Measurements from ENCODE around the gene BTBD16. TPM values are rescaled to one million over a fixed set of nuclear protein-coding genes. Genes with fewer than 3 reads are reported as not detected.
A peak's percentile ranks its signal among the peaks of the same experiment; 100 is the strongest.

The BTBD16 gene
- total RNA-seq, 2 experiments from 2014 or later: not detected

DNA sequence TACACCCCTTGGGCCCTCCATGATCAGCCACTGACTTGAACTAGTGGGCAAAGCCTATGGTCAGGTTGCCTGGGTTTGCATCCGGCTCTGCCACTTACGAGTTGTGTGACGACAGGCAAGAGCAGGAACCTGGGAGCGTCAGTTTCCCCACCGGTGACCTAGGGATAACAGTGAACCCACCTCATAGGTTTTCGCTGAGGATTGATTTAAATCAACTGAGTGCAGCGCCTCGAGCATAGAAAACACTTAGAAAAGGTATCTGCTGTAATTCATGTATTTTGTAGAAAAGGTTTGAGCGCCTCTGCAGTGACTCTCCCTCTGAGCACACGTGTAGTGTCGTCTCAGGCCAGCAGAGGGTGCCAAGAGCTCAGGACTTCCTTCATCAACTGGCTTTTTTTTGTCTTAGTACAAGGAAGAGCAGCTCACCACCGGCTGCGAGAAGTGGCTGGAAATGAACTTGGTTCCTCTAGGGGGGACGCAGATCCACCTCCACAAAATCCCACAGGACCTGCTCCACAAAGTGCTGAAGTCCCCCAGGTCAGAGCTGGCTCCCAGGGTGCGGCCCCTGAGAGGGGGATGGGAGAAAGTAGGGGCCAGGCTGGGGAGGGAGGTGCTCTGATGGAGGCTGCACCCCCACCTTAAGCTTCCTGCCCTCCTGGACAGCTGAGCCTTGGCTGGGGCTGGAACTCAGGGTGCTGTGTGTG is 27.7 kb downstream of the BTBD16 start:
- peak overlapping the region; percentile 55 for H3K27ac Mint-ChIP-seq
- H3K4me3 Mint-ChIP-seq: peak overlapping the region; percentile 60
- H3K4me1 Mint-ChIP-seq: peaks cover 13% of the 10 kb centered on the region
- H3K9me3 Mint-ChIP-seq: no peaks in the 10 kb centered on the region
- peak; percentile 71 for DNase-seq
- H3K27me3 Mint-ChIP-seq: peaks cover 22% of the 10 kb centered on the region
- ATAC-seq (ENCODE audit: low read depth): peak; percentile 83
- POLR2A ChIA-PET: no interaction called here
- H3K36me3 Mint-ChIP-seq: no peaks in the 10 kb centered on the region

DNA sequence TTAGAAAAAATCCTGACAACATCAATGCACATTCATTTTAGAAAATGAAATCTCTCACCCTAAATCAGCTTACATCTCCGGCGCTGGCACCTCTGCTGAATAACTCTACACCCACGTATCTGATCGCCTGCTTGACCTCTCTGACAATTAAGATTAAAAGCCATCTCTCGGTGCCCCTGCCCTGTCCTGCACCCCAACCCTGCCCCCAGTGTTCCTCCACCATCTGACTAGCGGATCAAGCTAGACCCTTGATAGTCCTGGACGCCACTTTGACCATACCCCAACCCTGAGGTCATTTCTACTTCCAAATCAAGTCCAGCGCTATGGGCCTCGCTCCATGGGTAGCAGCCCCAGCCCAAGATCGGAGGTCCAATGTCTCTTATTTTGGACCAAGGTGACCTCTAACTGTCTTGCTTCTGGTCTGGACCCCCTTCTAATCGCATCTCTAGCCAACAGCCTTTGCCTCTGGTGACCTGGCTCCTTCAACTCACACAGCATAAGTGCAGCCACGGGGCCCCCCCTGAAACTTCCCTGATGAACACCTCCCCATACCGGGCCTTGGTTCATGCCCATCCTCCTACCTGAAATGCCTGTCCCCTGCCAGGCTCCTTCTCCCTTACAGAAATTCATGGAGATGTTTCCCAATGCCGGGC is 28.5 kb downstream of the BTBD16 start:
- H3K4me1 Mint-ChIP-seq: peaks cover 13% of the 10 kb centered on the region
- POLR2A ChIA-PET: no interaction called here
- H3K27ac Mint-ChIP-seq: no peak overlapping the region
- H3K36me3 Mint-ChIP-seq: no peaks in the 10 kb centered on the region
- H3K27me3 Mint-ChIP-seq: peaks cover 22% of the 10 kb centered on the region
- no peak for ATAC-seq (ENCODE audit: low read depth)
- H3K9me3 Mint-ChIP-seq: no peaks in the 10 kb centered on the region
- DNase-seq: no peak
- peak overlapping the region; percentile 9 for H3K4me3 Mint-ChIP-seq

DNA sequence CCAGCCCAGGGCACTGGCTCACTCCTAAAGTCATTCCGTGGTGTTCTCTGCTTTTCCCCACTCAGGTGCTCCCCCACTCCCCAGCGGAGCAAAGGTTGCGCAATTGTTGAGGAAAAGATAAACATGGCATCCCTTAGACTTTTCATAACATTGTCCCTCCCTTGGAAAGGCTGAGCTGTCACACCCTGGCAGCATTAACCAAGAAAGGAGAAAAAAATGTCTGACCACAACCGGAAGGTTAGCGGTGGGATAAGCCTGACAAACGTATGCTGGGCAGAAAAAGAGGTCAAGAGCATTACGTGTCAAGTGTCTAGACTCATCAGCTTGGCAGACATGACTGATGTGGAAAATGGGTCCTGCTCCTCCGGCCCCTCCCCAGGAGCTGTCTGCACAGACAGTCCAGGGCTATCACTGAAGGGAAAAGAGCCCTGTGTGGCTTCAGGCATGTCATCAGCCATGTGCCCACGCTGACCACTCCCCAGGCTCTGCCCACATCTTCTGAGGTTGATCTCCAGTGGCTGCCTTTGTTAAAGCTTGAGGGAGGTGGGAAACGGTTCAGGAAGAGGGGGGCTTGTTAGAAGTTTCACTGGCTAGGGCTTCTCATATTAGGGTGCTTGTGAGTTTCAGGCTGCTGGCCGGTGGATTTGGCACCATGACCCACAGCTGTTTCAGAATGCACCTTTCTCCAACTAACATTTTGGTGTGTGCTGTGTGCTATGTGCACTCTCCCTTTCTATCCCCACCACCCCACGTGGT is 30.1 kb downstream of the BTBD16 start:
- DNase-seq (no peak), ATAC-seq (ENCODE audit: low read depth) (no peak)
- Mint-ChIP-seq H3K4me1 (no peaks in the 10 kb centered on the region), H3K27ac (no peak overlapping the region), H3K36me3 (peaks cover 1% of the 10 kb centered on the region), H3K4me3 (no peak overlapping the region), H3K27me3 (peaks cover 20% of the 10 kb centered on the region), H3K9me3 (peaks cover 9% of the 10 kb centered on the region)
- POLR2A ChIA-PET: no interaction called here

DNA sequence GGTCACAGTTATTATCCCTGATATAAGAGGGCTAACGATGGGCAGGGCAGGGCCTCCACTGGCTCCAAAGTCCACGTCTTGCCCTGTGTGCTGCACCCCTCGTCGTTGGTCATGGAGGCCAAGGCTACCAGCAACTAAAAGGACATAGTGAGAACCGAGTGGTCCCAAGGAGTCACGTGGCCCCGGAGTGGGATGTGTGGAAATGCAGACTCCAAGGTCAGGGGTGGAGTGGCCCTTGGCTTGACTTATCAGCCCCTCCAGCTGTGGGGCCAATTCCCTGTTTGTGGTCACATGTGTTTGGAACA is 30.7 kb downstream of the BTBD16 start:
- H3K27me3 Mint-ChIP-seq: peaks cover 15% of the 10 kb centered on the region

GRCh38 chr10:122302315-122302714 is 31.2 kb downstream of the BTBD16 start:
- DNase-seq: no peak
- Mint-ChIP-seq H3K9me3 (peaks cover 9% of the 10 kb centered on the region), H3K27me3 (peaks cover 10% of the 10 kb centered on the region), H3K27ac (no peak overlapping the region), H3K4me1 (no peaks in the 10 kb centered on the region), H3K36me3 (peaks cover 1% of the 10 kb centered on the region), H3K4me3 (no peak overlapping the region)
- no peak for ATAC-seq (ENCODE audit: low read depth)
- POLR2A ChIA-PET: no interaction called here

More for the DNA sequence above, 30.7 kb downstream of the BTBD16 start:
- DNase-seq (no peak), ATAC-seq (ENCODE audit: low read depth) (no peak)
- no peak overlapping the region for H3K27ac Mint-ChIP-seq
- peaks cover 9% of the 10 kb centered on the region for H3K9me3 Mint-ChIP-seq
- POLR2A ChIA-PET: no interaction called here
- no peaks in the 10 kb centered on the region for H3K4me1 Mint-ChIP-seq
- H3K4me3 Mint-ChIP-seq: no peak overlapping the region
- peaks cover 1% of the 10 kb centered on the region for H3K36me3 Mint-ChIP-seq

DNA sequence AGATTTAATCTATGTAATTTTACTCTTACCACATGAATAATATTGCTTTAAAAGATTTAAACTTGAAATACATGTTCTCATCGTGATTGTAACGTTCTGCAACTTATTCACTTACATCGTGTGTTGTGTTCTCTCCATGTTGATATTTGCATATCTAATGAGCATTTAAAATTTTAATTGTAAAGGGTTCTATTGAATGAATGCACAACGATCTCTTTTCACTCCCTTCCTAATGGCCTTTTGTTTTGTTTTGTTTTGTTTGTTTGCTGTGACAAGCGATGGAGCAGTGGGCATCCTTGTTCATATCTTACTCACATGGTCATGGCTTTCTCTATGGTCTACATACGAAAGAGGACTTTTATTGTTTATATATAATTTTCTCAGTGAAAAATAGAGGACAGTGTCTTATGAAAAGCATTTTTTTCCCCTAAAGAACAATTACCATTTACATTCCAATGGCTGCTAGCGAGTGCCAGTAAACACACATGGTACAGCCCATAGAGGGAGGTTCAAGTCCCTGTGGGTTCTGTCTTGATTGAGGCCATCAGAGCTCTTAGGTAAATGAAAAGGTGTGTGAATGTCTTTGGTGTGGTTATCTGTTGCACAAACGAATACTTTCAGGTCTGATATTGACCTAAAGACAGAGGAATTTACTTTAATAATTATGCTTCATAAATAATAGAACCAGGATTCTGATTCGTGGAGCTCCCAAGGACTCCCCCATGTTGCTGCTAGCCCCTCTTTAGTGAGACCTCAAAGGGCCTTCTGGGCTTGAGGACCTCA is 32.4 kb downstream of the BTBD16 start:
- ATAC-seq (ENCODE audit: low read depth) (no peak), DNase-seq (no peak)
- H3K27me3 Mint-ChIP-seq: peaks cover 10% of the 10 kb centered on the region
- peaks cover 1% of the 10 kb centered on the region for H3K36me3 Mint-ChIP-seq
- H3K4me1 Mint-ChIP-seq: no peaks in the 10 kb centered on the region
- H3K4me3 Mint-ChIP-seq: no peak overlapping the region
- H3K27ac Mint-ChIP-seq: no peak overlapping the region
- POLR2A ChIA-PET: no interaction called here
- H3K9me3 Mint-ChIP-seq: peaks cover 9% of the 10 kb centered on the region

- no peak for ATAC-seq (ENCODE audit: low read depth)
These were observed 33.0 kb downstream of the BTBD16 start for GRCh38 chr10:122304054-122304579.

DNA sequence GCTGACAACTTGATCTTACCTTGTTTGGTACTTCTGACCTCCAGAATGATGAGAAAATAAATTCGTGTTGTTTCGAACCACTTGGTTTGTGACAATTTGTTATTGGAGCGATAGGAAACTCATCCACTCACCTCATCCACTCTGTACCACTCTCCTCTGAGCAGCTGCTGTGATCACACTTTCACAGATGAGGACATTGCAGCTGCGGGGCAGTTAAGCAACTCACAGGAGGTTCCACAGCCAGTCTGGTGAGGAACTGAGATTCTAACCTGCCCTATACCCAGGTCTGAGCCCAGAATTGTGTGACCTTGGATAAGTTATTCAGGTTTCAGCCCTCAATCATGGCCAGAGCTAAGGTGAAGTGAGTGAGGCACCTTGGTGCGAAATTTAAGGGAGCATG is 35.2 kb downstream of the BTBD16 start:
- Mint-ChIP-seq H3K4me3 (no peak overlapping the region), H3K4me1 (no peaks in the 10 kb centered on the region), H3K36me3 (peaks cover 1% of the 10 kb centered on the region), H3K27ac (no peak overlapping the region), H3K9me3 (peaks cover 9% of the 10 kb centered on the region), H3K27me3 (peaks cover 14% of the 10 kb centered on the region)
- DNase-seq: no peak
- POLR2A ChIA-PET: no interaction called here
- ATAC-seq (ENCODE audit: low read depth): no peak

More at GRCh38 chr10:122304054-122304579, 33.0 kb downstream of the BTBD16 start:
- peaks cover 1% of the 10 kb centered on the region for H3K36me3 Mint-ChIP-seq
- DNase-seq: no peak
- POLR2A ChIA-PET: no interaction called here
- peaks cover 10% of the 10 kb centered on the region for H3K27me3 Mint-ChIP-seq
- no peak overlapping the region for H3K27ac Mint-ChIP-seq
- no peaks in the 10 kb centered on the region for H3K4me1 Mint-ChIP-seq
- H3K4me3 Mint-ChIP-seq: no peak overlapping the region
- H3K9me3 Mint-ChIP-seq: peaks cover 9% of the 10 kb centered on the region

DNA sequence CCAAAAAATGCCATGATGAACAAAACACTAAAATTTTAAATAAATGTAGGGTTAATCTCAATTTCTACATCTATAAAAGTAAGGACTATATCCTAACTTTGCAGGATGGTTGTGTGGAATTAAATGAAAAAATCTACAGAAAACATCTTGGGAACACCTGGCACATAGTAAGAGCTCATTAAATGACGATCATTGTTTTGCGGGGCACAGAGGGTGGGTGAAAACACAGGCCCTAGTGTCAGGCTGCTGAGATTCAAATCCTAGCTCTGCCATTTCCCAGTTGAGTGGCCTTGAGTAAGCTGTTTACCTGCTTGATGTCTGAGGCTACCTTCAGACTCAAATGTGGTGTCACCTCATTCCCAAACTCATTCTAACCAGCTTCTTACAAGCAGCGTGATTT is 35.6 kb downstream of the BTBD16 start:
- H3K36me3 Mint-ChIP-seq: peaks cover 1% of the 10 kb centered on the region
- H3K4me3 Mint-ChIP-seq: no peak overlapping the region
- DNase-seq (no peak), ATAC-seq (ENCODE audit: low read depth) (no peak)
- peaks cover 12% of the 10 kb centered on the region for H3K27me3 Mint-ChIP-seq
- H3K27ac Mint-ChIP-seq: no peak overlapping the region
- POLR2A ChIA-PET: no interaction called here
- H3K4me1 Mint-ChIP-seq: no peaks in the 10 kb centered on the region
- peaks cover 9% of the 10 kb centered on the region for H3K9me3 Mint-ChIP-seq

DNA sequence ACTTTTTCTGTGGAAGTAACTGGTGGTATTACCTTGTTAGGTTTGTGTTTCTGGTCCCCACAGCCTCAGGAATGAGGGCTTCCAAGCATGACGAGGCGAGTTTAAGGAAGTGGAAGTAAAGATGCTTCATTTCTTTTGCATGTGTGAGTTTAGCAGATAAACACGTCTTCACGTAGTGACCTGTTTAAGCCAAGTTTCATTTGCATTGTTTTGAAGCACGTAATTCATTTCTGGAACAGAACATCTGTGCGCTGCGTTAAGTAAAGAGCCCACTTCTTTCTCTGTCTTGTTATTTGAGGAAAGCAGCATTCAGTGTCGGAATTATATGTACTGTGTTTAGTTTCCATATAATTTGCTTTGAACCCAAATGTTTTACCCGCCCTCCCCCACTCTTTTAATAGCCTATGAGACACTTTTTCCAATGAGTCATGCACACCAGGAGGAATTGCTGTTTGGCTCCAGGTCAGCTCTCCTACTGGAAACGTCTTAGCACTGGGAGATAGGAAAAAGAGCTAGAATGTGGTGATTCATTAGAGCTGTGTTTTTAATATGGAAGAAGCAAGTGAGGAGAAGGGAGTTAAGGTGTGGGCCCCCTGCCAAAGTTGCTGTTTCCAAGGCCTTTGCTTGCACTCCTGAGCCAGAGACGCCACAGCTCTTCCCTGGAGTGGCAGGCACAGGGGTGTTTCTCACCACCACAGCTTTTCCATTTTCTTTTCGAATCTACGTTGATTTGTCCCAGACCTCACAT is 36.7 kb downstream of the BTBD16 start:
- no peak for DNase-seq
- Mint-ChIP-seq H3K36me3 (peaks cover 1% of the 10 kb centered on the region), H3K27ac (no peak overlapping the region), H3K27me3 (peaks cover 16% of the 10 kb centered on the region), H3K9me3 (peaks cover 9% of the 10 kb centered on the region), H3K4me3 (no peak overlapping the region), H3K4me1 (no peaks in the 10 kb centered on the region)
- no peak for ATAC-seq (ENCODE audit: low read depth)
- POLR2A ChIA-PET: no interaction called here

- Mint-ChIP-seq H3K4me1 (no peaks in the 10 kb centered on the region), H3K27ac (no peak overlapping the region)
- DNase-seq: no peak
These were observed 37.5 kb downstream of the BTBD16 start for GRCh38 chr10:122308417-122309141.

DNA sequence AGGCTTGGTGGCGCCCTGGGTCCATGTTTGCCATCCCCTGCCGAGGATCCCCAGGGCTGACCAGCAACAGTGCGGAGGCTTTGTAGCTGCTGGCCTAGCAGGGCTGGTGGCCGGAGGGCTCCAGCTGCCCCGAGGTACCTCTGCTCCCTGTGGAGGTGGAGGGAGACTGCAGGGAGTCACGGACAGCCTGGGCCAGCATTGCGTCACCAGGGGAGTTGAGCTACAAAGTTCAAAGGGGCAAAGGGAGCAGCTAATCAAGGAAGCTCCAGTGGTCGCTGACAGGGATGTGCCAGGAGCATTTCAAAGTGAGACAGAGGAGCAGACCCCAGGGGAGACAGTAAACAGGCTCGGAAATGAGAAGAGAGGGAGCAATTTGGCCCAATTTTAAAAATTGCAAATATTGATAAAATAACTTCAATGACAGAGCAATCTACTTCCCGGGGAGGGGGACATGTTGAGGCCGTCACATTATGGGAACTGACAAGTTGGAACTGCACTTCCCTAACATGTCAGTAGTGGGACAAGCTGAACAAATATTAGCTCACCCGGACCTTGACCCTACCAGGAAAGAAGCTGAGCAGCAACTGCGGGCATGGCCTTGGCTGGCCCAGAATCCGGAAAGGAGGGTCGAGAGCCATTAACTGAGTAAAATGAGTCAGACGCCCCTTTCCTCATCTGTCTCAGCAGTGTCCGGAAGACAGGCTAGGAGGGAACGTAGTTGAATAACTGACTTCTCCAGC is 39.4 kb downstream of the BTBD16 start:
- POLR2A ChIA-PET: no interaction called here
- ATAC-seq (ENCODE audit: low read depth) (no peak), DNase-seq (no peak)
- Mint-ChIP-seq H3K36me3 (no peaks in the 10 kb centered on the region), H3K9me3 (peaks cover 7% of the 10 kb centered on the region), H3K27ac (no peak overlapping the region), H3K4me1 (no peaks in the 10 kb centered on the region), H3K4me3 (no peak overlapping the region), H3K27me3 (peaks cover 16% of the 10 kb centered on the region)

More at GRCh38 chr10:122308417-122309141, 37.5 kb downstream of the BTBD16 start:
- Mint-ChIP-seq H3K9me3 (peaks cover 9% of the 10 kb centered on the region), H3K27me3 (peaks cover 16% of the 10 kb centered on the region), H3K4me3 (no peak overlapping the region), H3K36me3 (peaks cover 1% of the 10 kb centered on the region)
- no peak for ATAC-seq (ENCODE audit: low read depth)
- POLR2A ChIA-PET: no interaction called here
